Measurements from ENCODE around the gene MRPL46. TPM values are rescaled to one million over a fixed set of nuclear protein-coding genes. Genes with fewer than 3 reads are reported as not detected.
A peak's percentile ranks its signal among the peaks of the same experiment; 100 is the strongest.

MRPL46 gene
- total RNA-seq, 2 experiments from 2014 or later: 31.0 to 35.6 TPM

DNA sequence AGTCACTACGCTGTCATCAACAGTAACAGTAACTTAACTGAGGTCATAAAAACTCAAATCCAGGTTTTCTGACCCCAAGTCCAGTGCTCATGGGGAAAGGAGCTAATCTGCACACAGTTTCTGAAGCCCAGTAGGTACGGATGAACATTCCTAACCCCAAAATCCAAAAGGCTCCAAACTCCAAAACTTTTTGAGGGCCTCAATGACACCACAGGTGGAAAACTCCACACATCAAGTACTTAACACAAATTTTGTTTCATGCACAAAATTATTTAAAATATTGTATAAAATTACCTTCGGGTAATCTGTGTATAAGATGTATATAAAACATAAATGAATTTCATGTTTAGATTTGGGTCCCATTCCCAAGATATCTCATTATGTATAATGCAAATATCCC lies 10.5 kb downstream of the MRPL46 start:
- no peak for DNase-seq
- Mint-ChIP-seq H3K4me1 (peaks cover 5% of the 10 kb centered on the region), H3K27ac (no peak overlapping the region), H3K36me3 (ENCODE audit: low read depth) (peaks cover 26% of the 10 kb centered on the region), H3K27me3 (no peaks in the 10 kb centered on the region), H3K4me3 (no peak overlapping the region), H3K9me3 (ENCODE audit: low read depth) (no peaks in the 10 kb centered on the region)
- ChIA-PET CTCF (interaction anchor here (0.8 to 11.6 kb wide), 6 partner anchors 9 to 210 kb away, joined by 3 to 94 read pairs (median 4); partner anchors contain the start of genes MRPL46 and MRPS11), POLR2A (no interaction called here)
- intact Hi-C loops (cut with DNase I, micrococcal nuclease): no loop called here
- no peak for ATAC-seq

DNA sequence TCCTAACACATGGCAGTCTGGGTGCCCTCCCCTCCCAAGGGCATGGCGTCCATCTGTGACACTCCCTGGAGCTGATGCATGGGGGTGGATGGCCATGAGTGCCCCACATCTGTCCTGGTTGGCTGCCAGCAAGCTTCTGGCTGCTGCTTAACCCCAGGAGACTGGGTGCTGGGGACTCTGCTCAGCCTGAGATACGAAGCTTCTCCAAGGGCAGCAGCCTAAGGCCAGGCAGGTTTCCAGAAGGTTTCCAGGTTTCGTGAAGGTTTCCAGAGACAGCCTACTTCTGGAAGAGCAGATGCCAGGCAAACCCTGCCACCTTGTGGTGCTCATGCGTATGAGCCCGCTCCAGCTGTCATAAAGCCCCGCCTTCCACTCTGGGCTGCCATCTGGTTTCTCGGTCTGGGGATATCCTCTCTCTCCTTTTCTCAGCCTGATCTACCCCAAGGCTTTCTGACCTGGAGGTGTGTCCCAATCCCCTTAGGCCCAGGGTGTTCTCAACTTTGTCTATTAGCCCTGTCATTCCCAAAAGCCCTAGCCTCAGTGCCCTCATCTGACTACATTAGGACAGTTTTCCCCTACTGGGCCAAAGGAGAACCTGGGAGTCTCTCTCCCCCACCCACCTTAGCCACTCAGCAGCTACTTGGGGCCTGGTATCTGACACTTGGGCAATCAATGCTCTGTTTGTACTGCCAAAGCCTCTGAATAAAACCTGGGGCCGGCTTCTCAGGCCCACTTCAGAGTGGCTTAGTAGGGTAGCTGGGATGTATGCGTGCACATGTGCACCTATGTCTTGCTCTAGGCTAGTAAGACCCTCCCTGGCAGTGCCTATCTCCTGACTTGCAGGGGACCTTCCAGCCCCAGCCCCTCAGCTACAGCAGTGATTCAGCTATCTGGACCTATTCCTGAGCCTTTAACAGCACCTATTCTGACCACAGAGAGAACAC lies 12.0 kb downstream of the MRPL46 start:
- intact Hi-C loops (cut with DNase I, micrococcal nuclease): loop anchor here in 1 of 2 experiments (1.0 to 5.0 kb wide), 3 partner anchors 123 to 211 kb away; partner anchors contain the start of gene NTRK3
- H3K27ac Mint-ChIP-seq: no peak overlapping the region
- H3K27me3 Mint-ChIP-seq: no peaks in the 10 kb centered on the region
- H3K4me3 Mint-ChIP-seq: no peak overlapping the region
- ATAC-seq: peak; percentile 91
- ChIA-PET CTCF (interaction anchor here (0.6 to 11.6 kb wide), 20 partner anchors 8 to 457 kb away, joined by 3 to 94 read pairs (median 4); partner anchors contain the start of genes MRPL46 and MRPS11), POLR2A (no interaction called here)
- peaks cover 5% of the 10 kb centered on the region for H3K4me1 Mint-ChIP-seq
- no peaks in the 10 kb centered on the region for H3K9me3 Mint-ChIP-seq (ENCODE audit: low read depth)
- peak; percentile 73 for DNase-seq
- H3K36me3 Mint-ChIP-seq (ENCODE audit: low read depth): peaks cover 17% of the 10 kb centered on the region

DNA sequence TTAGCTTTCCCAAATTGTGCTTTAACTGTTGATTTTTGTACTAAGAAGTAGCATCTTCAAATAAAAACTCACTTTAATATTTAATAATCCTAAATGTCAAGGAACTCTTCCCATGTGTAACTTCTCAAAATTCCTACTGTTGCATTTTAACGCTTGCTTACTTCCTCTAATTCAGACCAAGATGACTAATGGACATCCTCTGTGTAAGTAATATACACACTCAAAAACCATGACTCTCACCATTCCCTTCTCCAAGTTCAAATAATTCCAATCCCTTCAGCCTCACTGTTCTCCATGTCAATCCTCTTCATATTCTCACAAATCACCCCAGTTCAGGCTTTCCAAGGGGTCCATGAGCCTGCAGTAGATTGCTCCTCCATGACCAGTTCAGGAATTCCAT lies 13.0 kb downstream of the MRPL46 start:
- Mint-ChIP-seq H3K27ac (no peak overlapping the region), H3K36me3 (ENCODE audit: low read depth) (peaks cover 8% of the 10 kb centered on the region), H3K9me3 (ENCODE audit: low read depth) (no peaks in the 10 kb centered on the region), H3K27me3 (peaks cover 4% of the 10 kb centered on the region), H3K4me1 (peaks cover 9% of the 10 kb centered on the region), H3K4me3 (no peak overlapping the region)
- intact Hi-C loops (cut with DNase I, micrococcal nuclease): loop anchor here in 1 of 2 experiments (5.0 kb wide), 2 partner anchors 122 to 197 kb away; partner anchors contain the start of gene NTRK3
- ATAC-seq: no peak
- ChIA-PET CTCF (interaction anchor here (0.6 to 11.6 kb wide), 10 partner anchors 9 to 458 kb away, joined by 3 to 94 read pairs (median 8); partner anchors contain the start of genes MRPL46 and MRPS11), POLR2A (no interaction called here)
- DNase-seq: no peak

DNA sequence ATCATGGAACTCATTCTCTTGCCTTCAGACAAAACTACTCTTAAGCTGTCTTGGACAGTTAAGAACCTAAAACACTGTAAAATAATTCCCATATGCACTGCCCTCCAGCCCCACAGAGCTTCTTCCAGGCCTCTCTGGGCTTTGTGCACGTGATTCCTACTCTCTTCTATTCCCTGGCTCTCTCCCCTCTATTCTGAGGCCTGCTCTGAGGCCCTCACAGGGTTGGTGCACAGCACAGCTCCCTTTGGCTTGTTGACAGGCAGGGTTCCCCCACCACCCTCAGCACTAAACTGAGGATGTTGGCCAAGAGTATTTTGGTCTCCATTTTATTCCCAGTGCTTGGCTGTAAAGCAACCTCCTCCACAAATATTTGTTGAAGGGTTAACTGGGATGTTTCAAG lies 13.5 kb downstream of the MRPL46 start:
- DNase-seq (no peak), ATAC-seq (no peak)
- ChIA-PET CTCF (interaction anchor here (2.0 to 11.6 kb wide), 5 partner anchors 10 to 207 kb away, joined by 7 to 94 read pairs (median 12); partner anchors contain the start of genes MRPL46 and MRPS11), POLR2A (no interaction called here)
- Mint-ChIP-seq H3K4me3 (no peak overlapping the region), H3K27me3 (peaks cover 4% of the 10 kb centered on the region), H3K9me3 (ENCODE audit: low read depth) (no peaks in the 10 kb centered on the region), H3K4me1 (peaks cover 9% of the 10 kb centered on the region), H3K36me3 (ENCODE audit: low read depth) (peaks cover 4% of the 10 kb centered on the region), H3K27ac (no peak overlapping the region)
- intact Hi-C loops (cut with DNase I, micrococcal nuclease): loop anchor here in 1 of 2 experiments (5.0 kb wide), 2 partner anchors 121 to 196 kb away; partner anchors contain the start of gene NTRK3

DNA sequence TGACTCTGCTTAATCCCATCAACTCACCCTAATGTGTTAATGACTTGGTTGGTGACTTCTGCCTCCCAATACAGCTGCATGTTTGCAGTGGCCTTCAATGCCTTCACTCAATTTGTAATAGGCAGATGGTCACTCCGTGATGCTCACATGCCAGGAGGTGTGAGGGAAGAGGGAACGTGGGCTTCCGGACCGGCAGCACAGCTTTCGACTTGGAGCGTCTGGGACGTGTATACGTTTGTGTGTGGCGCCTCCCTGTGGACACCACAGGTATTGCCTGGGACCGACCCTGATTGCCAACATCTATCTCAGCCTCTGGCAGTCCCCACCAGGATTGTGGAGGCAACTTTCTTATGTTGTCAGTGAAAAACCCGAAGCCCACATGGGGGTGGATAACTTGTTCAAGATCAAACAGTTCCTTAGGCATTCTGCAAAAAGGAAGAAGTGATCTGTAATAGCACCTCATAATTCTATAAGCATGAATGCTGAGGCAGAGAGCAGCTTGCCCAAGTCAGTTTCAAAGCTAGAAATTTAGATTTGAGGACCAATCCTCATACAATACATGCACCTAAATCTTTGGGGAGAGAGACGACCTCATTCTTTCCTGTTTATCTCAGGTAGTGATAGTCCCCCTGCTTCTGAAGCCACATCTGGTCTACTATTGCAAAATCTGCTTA lies 16.9 kb downstream of the MRPL46 start:
- Mint-ChIP-seq H3K4me3 (no peak overlapping the region), H3K36me3 (ENCODE audit: low read depth) (no peaks in the 10 kb centered on the region), H3K27me3 (peaks cover 7% of the 10 kb centered on the region), H3K9me3 (ENCODE audit: low read depth) (no peaks in the 10 kb centered on the region), H3K27ac (no peak overlapping the region), H3K4me1 (peaks cover 6% of the 10 kb centered on the region)
- ChIA-PET CTCF (interaction anchor here (0.5 to 11.6 kb wide), 22 partner anchors 9 to 231 kb away, joined by 3 to 94 read pairs (median 4); partner anchors contain the start of gene MRPS11), POLR2A (no interaction called here)
- peak; percentile 89 for DNase-seq
- intact Hi-C loops (cut with DNase I, micrococcal nuclease): loop anchor here (1.0 to 5.0 kb wide), 5 partner anchors 118 to 206 kb away; partner anchors contain the start of gene NTRK3 (in 1 of the 2)
- ATAC-seq: peak; percentile 82

DNA sequence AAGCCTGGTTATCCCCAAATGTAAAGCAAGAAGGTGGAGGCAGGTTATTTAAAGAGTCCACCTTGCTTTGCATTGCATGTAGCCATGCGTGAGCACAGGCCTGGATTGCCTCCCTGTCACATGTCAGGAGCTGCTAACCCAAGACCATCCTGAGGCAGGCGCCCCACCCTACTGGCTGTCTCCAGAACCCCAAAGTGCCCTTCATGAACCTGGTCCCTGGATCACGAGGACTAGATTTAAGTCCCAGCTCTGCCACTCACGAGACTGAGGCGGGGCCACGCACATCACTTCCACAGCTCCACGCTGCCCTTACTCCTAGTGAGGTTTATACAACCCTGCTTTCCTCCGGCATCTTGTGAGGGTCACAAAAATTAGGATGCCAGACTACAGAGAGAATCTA lies 17.6 kb downstream of the MRPL46 start:
- POLR2A ChIA-PET: no interaction called here
- intact Hi-C loops (cut with DNase I, micrococcal nuclease): no loop called here
- ATAC-seq: no peak

DNA sequence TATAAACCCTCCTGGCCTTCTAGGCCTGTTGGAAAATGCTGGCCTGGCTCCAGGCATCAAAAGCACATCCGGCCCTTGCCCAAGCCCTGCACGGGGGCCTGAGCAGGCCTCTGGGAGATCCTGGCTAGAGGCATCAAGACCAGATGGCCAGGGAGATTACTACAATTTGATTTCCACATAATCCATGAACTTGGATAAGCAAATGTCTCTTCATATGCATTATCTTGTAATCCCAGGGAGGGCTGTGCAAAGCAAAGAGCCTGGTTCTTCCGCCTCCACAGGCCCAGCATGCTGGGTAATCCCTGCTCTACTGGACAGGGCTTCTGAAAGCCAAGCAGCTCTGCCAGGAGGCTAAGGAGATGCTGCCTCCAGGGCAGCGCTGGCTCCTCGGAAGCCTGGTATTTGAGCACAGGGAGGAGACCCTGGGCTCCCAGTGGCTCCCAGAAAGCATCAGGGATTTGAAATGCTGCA lies 18.2 kb downstream of the MRPL46 start:
- Mint-ChIP-seq H3K27ac (no peak overlapping the region), H3K27me3 (peaks cover 7% of the 10 kb centered on the region), H3K4me3 (no peak overlapping the region), H3K9me3 (ENCODE audit: low read depth) (peaks cover 2% of the 10 kb centered on the region), H3K36me3 (ENCODE audit: low read depth) (peaks cover 3% of the 10 kb centered on the region), H3K4me1 (peaks cover 4% of the 10 kb centered on the region)
- ATAC-seq: no peak
- CTCF ChIA-PET: interaction anchor here (0.5 to 11.6 kb wide), 6 partner anchors 49 to 202 kb away, joined by 3 to 94 read pairs (median 4); no protein-coding TSS in a partner anchor
- intact Hi-C loops (cut with DNase I, micrococcal nuclease): no loop called here
- POLR2A ChIA-PET: no interaction called here
- no peak for DNase-seq

More for the DNA sequence above, 17.6 kb downstream of the MRPL46 start:
- peaks cover 4% of the 10 kb centered on the region for H3K4me1 Mint-ChIP-seq
- H3K4me3 Mint-ChIP-seq: no peak overlapping the region
- peaks cover 7% of the 10 kb centered on the region for H3K27me3 Mint-ChIP-seq
- H3K27ac Mint-ChIP-seq: no peak overlapping the region
- no peaks in the 10 kb centered on the region for H3K36me3 Mint-ChIP-seq (ENCODE audit: low read depth)
- DNase-seq: no peak
- H3K9me3 Mint-ChIP-seq (ENCODE audit: low read depth): no peaks in the 10 kb centered on the region
- CTCF ChIA-PET: interaction anchor here (0.5 to 11.6 kb wide), 16 partner anchors 9 to 203 kb away, joined by 3 to 94 read pairs (median 4); no protein-coding TSS in a partner anchor

DNA sequence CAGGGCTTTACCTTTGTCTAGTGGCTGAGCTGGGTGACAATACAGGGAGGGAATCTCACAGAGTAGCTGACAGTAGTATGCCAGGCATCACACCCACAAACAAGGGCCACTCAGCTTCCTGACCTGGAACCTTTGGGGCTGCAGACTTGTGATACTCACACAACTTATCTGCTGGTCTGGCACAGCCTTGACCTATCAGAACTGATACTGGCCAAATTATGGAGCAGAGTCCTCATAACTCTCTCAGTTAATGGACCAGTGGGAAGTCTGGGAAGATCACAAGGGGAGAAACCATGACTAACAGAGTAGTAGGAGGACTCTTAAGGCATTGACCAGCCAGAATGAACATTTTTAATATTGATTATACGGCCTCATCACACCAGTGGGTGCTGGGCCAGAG lies 19.4 kb downstream of the MRPL46 start:
- CTCF ChIA-PET: interaction anchor here (0.7 to 11.6 kb wide), 5 partner anchors 9 to 201 kb away, joined by 3 to 94 read pairs (median 5); no protein-coding TSS in a partner anchor
- ATAC-seq: no peak
- intact Hi-C loops (cut with DNase I, micrococcal nuclease): no loop called here
- peaks cover 14% of the 10 kb centered on the region for H3K27me3 Mint-ChIP-seq
- H3K36me3 Mint-ChIP-seq (ENCODE audit: low read depth): peaks cover 7% of the 10 kb centered on the region
- H3K4me3 Mint-ChIP-seq: no peak overlapping the region
- DNase-seq: no peak
- no peak overlapping the region for H3K27ac Mint-ChIP-seq
- peaks cover 4% of the 10 kb centered on the region for H3K4me1 Mint-ChIP-seq
- H3K9me3 Mint-ChIP-seq (ENCODE audit: low read depth): peaks cover 11% of the 10 kb centered on the region
- POLR2A ChIA-PET: no interaction called here

DNA sequence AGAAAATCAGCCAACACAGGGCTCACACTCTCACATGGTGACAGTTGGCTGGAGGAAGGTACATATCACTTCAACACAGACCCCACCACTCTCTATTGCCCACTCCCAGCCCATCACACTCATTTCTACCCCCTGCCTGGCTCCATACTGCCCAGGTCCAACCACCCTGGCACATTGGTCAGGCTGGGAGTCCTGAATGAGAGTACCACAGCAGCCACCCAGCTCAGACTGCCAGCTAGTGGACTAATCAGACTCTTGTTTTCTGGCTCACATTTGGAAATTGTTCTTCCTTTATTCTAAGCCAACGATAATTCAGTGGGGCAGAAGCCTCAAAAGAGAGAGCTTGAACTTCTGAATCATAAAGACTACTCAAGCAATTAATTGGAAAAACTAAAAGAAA lies 20.0 kb downstream of the MRPL46 start:
- Mint-ChIP-seq H3K27me3 (peaks cover 16% of the 10 kb centered on the region), H3K9me3 (ENCODE audit: low read depth) (peaks cover 11% of the 10 kb centered on the region), H3K4me3 (no peak overlapping the region), H3K4me1 (peaks cover 4% of the 10 kb centered on the region), H3K36me3 (ENCODE audit: low read depth) (peaks cover 7% of the 10 kb centered on the region), H3K27ac (no peak overlapping the region)
- ChIA-PET POLR2A (no interaction called here), CTCF (interaction anchor here (0.7 to 11.6 kb wide), 4 partner anchors 10 to 201 kb away, joined by 3 to 94 read pairs (median 4); no protein-coding TSS in a partner anchor)
- DNase-seq (no peak), ATAC-seq (no peak)
- intact Hi-C loops (cut with DNase I, micrococcal nuclease): no loop called here

DNA sequence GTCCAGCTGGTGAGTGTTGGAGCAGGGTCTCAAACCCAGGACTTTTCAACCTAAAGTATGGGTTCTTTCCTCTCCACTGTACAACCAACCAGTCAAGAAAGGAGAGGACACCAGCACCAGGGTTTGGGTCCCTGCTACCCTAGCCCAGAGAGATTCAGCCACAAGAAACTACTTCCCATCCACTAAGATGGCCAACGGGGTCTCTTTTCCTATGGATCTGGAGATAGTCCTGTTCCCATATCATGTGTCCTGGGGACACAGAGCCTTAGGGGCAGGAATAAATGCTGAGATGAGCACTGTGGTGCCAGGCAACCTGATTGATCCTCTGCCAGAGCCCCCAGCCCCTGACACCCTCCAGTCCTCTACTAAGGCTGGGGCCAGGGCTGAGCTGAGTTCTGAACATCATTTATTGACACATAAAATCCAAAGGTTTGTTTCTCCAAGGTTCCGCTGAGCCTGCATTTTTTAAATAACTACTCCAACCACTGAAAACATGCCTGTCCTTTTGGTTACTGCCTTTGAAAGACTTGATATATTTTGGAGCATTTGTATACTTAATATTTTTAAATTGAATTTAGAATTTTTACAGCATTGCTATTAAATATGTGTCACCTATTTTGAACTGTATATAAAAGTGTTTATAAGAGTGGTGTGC lies 26.0 kb downstream of the MRPL46 start:
- Mint-ChIP-seq H3K27me3 (peaks cover 33% of the 10 kb centered on the region), H3K4me3 (no peak overlapping the region), H3K9me3 (ENCODE audit: low read depth) (peaks cover 11% of the 10 kb centered on the region), H3K27ac (no peak overlapping the region), H3K36me3 (ENCODE audit: low read depth) (peaks cover 7% of the 10 kb centered on the region), H3K4me1 (no peaks in the 10 kb centered on the region)
- no peak for DNase-seq
- POLR2A ChIA-PET: no interaction called here
- intact Hi-C loops (cut with DNase I, micrococcal nuclease): loop anchor here in 1 of 2 experiments (2.0 kb wide), 1 partner anchor 20 kb away; no protein-coding TSS in a partner anchor
- no peak for ATAC-seq
- CTCF ChIA-PET: interaction anchor here (1.0 kb wide), 1 partner anchor 9 kb away, joined by 3 read pairs; no protein-coding TSS in a partner anchor
